Right renal pelvis (tissue), 4 donors: ENCODE data around the gene KCNJ11. TPM values are rescaled to one million over a fixed set of nuclear protein-coding genes. Genes with fewer than 3 reads are reported as not detected.
"Not testable (repeated sequence)": the region's sequence is repeated elsewhere in the genome, so short reads cannot be mapped to it uniquely, and the experiment has no call there.

Experiments used
- DNase-seq, 4 donors: peaks; one replicate each; pipeline ENCODE4 v3.0.0-alpha.2; 2013; ENCODE audit warnings: low read depth in 4 of 4, low spot score in 3 of 4, missing footprints in 1 of 4
- polyA plus RNA-seq, 4 donors: library from polyadenylated mRNA; unstranded; fragments of 120-200 nt; gene quantifications; one replicate each; pipeline ENCODE4 v1.2.1, GENCODE V29; 2013; ENCODE audit not compliant: insufficient read length in 4 of 4

KCNJ11 gene
- polyA plus RNA-seq: 1 to 10 TPM; 2.1 to 3.5 (median 3.0) TPM

DNA sequence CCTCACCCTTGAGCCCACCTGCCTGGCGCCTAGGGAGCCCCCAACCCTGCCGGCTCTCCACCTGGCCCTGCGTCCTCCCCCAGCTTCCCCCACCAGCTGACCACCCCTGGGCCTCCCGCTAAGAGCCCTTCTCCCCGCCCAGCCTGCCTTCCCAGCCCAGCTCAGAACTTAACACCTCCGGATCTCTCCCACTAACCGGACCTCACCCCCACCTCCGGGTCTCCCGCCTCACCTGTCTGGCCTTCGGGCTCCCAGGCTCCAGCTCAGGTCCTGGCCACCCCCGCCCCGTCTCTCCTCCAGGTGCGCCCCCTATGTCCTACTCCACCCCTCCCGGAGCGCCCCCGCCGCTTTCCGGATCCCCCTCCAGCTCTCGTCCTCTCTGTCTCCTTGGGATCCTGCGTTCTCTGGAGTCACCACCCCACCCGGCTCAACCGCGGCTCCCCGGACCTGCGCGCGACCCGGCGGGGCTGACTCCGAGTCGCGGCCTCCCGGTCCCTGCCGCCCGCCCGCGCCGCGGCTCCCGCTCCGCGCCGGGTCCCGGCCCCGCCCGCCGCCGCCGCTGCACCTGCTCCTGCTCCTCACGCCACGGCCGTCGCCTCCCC is at the start of gene KCNJ11:
Gene KCNJ11, minus strand, starts transcription at position 51 of the 602 bp plus-strand sequence. CDS start 568 bp downstream, outside the sequence.
- no peak for DNase-seq

DNA sequence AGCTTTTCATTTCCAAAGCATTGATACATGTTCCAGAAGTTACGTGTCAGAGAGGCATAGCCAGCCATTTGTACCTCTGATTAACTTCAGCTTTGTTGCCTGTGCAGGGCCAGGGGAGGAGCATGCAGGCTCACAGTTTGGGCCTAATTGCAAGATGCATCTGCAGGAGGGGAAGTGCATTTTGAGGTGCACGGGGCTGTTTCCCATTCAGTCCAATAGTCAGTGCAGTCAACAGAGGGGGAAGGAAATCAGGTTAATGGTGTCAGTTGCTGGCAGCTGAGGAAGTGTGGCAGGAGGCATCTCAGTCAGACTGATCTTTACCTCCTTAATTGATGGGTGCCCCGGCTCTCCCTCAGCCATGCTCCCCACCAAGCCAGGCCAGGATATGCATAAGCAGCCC is 48.9 kb upstream of the KCNJ11 start:
- no peak for DNase-seq

DNA sequence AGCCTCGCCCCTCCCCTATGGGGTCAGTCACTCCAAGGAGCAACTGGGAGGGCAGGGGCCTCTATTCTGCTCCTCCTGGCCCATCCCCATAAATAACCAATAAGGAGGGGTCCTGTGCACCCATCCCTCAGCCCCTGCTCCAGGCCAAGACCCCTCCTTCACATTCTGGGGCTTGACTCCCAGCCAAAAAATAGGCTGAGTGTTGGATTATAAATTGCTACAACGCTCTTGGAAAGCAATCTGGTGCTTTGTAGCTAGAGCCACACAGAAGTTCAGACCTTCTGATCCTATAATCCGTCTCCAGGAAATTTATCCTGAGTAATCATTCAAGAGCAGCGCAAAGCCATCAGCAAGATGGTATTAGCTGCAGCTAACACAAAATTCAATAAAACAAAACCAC is 45.6 kb upstream of the KCNJ11 start:
- no peak for DNase-seq

DNA sequence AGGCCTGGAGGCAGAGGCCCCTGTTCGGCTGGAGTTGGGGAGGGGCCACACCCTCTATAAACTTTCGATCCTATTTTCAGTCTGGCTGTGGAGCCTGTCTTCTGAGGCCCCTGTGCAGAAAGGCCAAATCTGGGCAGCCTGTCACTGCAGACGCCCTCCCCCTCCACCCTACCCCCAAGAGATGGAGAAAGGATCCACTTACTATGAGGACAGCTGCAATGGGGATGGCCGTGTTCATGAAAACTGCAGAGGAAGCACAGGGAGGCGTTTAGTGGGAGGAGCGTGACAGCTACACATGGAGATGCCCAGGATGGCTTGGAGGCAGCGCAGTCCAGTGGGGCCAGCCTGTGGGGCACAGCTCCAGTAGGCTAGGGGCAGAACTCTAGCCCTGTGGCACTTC is 43.5 kb upstream of the KCNJ11 start:
- DNase-seq: no peak

DNA sequence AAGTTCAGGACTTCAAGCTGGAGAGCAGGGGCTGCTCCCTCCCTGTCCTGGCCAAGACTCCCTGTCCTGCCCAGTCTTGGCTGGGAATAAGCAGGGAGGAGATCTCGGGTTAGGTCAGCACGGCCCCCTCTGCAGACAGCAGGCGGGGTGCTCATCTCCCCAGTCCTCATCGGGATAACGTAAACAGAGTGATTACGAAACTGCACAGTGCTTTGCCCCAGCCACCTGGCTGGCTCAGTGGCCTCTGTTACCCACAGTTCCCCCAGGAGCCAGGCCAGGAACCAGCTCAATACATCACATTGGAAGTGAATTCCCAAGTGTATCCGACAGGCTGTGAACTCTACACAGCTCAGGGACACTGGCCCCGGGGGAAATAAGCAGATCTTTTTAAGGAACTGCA is 42.7 kb upstream of the KCNJ11 start:
- DNase-seq: no peak

DNA sequence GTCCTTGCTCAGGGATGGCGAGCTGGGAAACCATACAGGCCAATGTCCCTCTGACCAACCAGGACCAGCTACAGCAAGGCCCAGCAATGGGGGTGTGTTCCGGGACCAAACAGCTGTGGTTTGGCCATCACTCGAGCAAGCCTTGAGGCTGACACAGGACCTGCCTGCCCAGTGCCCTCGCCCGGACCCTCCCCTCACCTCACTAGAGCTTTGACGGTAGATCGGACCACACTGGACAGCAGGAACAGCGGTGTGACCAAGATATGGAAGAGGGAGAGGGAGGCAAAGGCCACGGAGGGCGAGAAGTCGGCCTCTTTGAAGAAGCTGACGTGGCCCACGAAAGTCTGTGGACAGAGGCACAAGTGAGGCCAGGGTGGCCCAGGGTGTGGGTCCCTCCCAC is 42.2 kb upstream of the KCNJ11 start:
- no peak for DNase-seq

DNA sequence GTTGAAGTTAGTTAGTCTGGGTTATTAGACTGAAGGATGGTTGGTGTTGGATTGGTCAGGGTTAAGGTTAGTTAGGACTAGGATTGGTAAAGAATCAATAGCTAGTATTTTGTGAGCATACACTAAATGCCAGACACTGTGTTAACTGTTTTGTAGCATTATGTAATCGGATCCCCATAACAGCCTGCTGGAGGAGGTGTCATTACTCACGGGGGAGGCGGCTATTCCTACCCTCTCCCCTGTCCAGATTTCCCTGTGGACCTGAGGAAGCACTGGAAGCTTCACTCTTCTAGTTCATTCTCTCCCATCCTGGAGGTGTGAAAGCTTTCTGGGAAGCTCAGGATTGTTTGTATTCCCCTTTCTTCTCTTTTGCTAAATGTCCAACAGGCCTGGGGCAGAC is 40.5 kb upstream of the KCNJ11 start:
- no peak for DNase-seq

DNA sequence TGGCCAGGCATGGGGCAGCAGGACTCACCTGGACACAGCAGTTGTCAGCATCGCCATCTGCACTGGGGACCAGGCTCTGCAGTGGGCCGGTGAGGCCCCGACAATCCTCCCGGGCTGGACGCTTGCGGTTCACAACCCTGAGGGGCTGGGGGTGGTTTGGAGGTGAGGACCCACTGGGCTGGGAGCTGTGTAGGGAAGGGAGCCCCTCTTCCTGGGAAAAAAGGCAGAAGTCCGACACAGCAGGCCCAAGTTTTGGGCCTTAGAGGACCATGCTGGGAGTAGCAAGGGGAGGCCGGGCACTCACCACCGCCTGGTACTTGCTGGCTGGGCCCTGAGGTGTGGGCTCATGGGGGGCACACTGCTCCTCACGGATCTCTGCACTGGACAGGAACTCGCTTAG is 39.8 kb upstream of the KCNJ11 start:
- DNase-seq: no peak

DNA sequence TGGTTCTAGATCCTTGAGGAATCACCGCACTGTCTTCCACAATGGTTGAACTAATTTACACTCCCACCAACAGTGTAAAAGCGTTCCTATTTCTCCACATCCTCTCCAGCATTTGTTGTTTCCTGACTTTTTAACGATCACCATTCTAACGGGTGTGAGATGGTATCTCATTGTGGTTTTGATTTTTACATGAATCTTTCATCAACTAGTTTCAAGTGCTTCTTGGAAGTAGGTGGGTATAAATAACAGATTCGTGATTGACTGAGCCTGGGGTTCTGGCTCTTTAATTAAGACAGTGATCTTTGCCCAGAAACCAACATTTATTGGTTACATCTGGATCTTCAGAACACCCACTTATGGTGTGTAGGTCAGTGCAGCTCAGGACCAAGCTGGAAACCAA is 37.8 kb upstream of the KCNJ11 start:
- DNase-seq: not testable (repeated sequence)

DNA sequence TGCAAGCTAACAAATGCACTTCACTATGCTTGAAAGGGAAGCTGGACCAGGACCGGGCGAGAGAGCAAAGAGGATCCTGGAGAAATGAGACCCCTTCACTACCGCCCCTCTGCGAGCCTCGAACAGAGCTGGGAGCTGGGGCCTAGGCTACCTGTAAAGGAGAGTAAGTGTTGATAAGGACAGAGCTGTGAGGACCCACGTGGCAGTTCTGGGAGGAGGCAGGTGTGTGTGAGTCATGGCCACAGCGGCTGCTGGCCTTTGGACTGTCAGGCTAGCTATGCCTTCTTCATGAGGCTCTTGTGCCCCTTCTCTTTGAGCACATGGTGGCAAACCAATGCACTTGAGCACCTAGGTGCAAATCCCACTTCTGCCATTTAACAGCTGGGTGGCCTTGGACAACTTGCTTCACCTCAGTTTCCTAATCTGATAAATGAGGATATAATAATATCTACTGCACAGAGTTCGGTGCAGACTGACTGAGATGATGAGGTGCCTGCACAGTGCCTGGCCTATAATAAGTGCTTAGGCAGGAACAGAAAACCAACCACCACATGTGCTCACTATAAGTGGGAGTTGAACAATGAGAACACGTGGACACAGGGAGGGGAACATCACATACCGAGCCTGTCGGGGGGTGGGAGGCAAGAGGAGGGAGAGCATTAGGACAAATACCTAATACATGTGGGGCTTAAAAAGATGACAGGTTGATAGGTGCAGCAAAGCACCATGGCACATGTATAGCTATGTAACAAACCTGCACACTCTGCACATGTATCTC is 35.3 kb upstream of the KCNJ11 start:
- DNase-seq: no peak

DNA sequence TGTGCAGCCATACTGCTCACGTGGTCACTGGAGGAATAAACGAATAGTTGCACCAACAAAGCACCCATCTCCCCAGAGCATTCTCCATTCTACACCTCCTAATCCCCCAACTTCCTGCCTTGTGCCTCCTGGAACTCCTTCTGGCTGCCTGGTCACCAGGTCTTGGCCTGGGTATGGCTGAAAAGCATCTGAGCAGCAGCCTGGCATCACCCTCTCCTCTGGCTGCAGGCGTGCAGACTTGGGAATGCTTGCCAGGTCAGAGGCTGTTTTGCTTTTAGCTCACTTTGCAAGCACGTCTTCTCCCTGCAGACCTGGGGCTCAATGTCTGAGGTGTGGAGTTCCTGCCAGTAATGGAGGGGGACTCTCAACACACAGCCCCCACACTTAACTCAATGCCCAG is 33.3 kb upstream of the KCNJ11 start:
- no peak for DNase-seq

DNA sequence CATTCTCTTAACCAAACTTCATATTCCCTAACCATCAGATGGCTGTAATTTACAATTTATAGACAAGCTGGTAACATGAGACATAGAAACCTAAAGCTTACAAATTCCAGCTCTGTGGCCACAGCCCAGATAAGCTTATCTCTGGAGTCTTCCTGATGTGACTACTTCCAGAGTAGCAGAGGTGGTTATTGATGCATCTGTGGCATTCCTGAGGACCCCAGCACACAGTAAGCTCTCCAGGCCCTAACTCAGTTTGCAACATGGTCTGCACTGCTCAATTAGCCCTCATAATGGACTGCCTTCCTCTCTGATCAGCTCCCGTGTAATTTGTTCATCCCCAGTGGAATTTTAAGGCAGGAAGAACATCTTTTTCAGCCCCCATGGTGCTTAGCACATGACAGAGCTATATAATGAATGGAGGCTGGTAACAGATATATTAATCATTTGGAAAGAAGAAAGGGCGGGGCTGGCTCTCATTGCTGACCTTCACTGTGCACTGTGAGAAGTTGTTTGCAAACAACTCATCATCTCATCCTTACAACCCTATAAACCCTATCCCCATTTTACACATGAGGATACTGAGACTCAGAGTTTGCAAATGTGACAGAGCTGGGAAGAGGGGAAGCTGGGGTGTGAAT is 30.1 kb upstream of the KCNJ11 start:
- no peak for DNase-seq

DNA sequence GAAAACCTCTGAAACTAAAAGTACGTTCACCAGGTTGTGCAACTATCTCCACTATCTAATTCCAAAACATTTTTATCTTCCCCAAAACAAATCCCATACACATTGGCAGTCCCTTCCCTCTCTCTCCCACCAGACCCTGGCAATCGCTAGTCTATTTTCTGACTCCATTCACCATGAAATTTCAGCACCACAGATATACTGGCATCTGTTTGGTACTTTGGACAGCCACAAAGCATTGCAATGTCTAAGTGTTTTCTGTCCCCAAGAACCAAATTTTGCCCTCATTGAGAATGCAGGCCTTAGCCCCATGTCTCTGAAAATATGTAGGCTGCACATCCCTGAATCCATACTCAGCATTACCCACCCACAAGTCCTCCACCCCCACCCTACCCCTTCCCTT is 28.0 kb upstream of the KCNJ11 start:
- no peak for DNase-seq

DNA sequence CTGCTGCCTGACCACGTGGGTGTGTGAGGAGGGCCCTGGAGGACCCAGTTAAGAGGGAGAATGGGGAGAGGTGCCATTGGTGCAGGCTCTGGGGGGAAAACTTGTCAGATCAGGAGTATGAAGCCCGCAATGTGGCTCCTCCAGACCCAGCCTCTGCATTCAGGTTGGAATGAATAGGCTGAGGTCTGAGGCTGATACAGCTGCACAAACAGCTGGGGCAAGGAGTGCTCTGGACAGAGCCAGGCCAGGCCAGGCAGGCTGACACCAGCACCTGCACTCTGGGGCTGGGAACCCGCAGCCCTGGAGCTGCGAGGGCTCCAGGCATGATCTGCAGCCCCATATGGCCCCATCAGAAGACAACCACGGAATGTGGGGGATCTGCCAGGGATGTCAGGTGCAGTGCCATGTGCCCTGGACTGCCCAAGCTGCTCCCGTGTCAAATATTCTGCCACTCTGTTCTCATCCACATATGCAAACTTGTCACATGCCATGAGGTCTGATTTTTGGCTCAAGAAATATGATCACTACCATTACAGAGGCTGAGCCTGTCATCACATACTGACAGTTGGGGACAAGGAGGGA is 27.2 kb upstream of the KCNJ11 start:
- no peak for DNase-seq

DNA sequence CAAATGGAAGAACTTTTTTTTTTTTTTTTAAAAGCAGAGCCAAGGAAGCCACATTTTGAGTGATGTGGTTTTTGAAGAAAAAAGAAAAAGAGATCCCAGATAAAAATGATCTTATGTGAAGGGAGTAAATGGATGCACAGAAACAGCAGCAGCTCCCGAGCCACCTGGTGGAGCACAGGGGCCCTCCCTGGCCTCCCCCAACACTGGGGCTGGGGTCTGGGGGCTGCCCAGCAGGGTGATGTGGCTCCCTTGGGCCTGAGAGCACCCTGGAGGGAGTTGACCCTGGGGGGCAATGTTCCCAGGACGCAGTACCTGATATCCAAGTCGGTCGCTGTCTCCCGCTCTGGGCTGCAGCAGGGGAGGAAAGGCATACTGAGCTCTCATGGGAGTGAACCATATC is 26.5 kb upstream of the KCNJ11 start:
- no peak for DNase-seq

DNA sequence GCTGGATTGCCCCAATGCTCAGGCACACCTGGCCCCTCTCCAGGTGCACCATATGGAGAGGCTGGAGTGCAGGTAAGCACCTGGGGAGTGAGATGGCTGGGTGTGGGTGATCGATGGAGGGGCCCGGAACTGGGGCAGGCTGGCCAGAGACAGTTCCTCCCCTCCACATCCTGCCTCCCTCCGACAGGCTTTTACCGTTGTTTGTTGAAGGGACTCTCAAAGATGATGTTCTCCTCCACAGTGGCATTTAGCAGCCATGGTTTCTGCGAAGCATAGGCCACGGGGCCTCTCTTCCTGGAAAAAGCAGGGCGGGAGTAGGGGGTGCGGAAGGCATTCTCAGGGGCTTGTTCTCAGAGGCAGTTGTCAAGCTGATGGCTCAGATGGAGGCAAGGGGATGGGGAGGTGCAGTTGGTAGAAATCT is 25.9 kb upstream of the KCNJ11 start:
- DNase-seq: no peak

DNA sequence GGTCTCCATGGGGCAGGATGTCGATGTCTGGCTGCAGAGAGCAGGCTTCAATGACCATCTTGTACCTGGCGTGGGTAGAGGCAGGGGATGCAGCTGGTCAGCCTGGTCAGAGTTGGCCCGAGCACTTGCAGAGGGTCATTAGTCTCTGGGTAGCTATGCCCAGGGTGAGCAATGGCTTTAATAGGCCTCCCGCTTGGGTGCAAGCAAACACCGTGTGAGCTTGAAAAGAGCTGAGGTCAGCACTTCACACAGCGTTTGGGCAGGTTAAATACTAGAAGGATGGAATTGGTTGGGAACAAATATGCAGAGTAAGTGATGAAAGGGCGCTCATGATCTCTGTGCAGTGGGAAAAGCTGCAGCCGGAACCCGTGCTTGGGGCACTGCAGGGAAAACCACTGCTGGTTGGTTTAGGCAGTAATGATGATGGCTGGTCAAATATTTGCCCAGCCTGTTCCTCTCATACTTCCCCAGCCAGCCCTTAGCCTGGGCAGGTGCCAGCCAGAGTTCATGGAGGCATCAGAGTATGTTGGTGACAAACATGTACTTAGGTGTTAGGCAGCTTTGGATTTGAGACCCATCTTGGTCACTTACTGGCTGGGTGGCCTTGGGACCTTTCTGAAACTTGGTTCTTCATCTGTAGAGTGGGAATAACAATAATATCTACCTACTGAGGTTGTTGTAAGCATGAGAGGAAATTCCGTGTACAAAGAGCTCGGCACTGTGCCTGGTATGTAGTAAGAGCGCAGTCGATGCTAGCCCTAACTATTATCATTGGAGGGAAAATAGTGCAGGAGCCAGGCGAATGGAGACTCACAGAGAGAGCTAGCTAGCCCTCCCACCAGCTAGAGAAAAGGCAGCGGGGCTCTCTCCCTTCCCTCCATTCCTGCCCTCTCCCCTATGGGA is 25.2 kb upstream of the KCNJ11 start:
- no peak for DNase-seq

DNA sequence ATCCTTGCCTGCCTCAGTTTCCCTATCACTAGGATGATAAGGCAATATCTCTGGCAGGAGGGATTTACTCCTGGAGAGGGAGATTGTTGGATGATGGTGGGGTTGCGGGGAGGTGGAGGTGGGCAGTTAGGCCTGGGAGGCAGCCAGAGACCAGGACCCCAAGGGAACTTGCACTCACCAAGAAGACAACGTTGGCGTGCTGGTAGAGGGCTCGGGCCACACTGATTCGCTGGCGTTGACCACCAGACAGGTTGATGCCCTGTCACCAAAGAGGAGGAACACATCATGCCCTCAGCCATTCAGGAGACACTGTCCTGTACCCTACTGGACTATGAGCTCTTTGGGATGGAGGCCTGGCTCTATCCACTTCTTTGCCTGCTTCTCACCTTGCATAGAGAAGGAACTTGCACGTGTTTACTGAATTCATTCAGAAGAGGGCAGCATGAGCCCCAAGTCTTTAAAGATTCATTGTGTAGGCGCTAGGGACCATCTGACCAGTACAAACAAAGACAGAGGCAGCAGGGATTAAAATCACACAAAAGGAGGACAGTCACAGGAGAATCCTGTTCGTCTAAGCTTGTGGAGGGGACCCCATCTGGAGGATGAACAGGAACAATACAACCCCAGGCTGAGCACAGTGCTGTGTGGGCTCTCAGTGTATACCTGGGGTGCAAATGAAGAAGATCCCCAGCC is 24.2 kb upstream of the KCNJ11 start:
- DNase-seq: no peak

DNA sequence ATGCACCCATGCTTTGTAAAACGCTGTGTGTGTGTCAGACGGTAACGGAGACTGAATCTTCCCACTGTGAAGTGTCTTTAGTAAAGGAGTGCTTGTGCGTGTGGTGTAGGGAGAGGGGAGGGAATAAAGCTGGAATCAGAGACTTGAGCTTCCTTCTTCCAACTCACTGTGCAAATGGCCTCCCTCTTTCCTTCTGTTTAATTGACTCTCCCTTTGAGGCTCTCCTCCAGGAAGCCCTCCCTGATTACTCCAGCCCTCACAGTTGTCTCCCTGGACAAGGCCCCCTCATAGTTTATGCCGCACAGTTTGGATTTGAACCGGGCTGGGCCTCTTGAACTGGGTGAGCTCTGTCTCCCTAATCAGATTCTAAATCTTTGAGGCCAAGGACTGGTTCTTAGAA is 23.0 kb upstream of the KCNJ11 start:
- DNase-seq: no peak
